Body of pancreas (tissue), 4 donors: ENCODE data around the gene BCCIP. TPM values are rescaled to one million over a fixed set of nuclear protein-coding genes. Genes with fewer than 3 reads are reported as not detected.

ENCODE experiments used
- ATAC-seq: fragments of 150-250 bp; one replicate; pipeline ENCODE4 v1.9.1; 2016
- DNase-seq, 4 donors: peaks; one replicate each; pipeline ENCODE4 v3.0.0-alpha.2; 2019
- H3K27ac ChIP-seq, 4 donors: fragments of 200-600 bp; sonication (generic); 1 replicate in 3 of 4; 2 replicates in 1 of 4; pipeline versions ENCODE4 v1.5.1 to v1.6.1; 2016 to 2019; ENCODE audit warnings: mild to moderate bottlenecking in 1 of 4, mixed read lengths in 1 of 4, moderate library complexity in 1 of 4
- H3K27me3 ChIP-seq, 2 donors: fragments of 200-600 bp; sonication (generic); one replicate each; pipeline ENCODE4 v1.6.0; 2016; ENCODE audit warnings: mild to moderate bottlenecking in 1 of 2
- H3K36me3 ChIP-seq, 2 donors: fragments of 200-600 bp; sonication (generic); replicated peaks in 1 of 2; 2 replicates each; pipeline ENCODE4 v1.5.1; 2016; ENCODE audit warnings: low read depth in 2 of 2; ENCODE audit not compliant: insufficient read depth in 1 of 2
- H3K4me1 ChIP-seq: fragments of 200-600 bp; sonication (generic); one replicate; pipeline ENCODE4 v1.6.0; 2016
- H3K4me3 ChIP-seq, 2 donors: fragments of 200-600 bp; sonication (generic); 1 replicate in 1 of 2; 2 replicates in 1 of 2; pipeline ENCODE4 v1.5.1; 2016 to 2019
- H3K9me3 ChIP-seq, 3 donors: fragments of 200-600 bp; sonication (generic); 1 replicate in 2 of 3; 2 replicates in 1 of 3; pipeline ENCODE4 v1.5.1; 2016
- CTCF ChIP-seq, 7 experiments: fragments of 450-650 bp in 4 of 7; fragments of 200-600 bp in 3 of 7; sonication (generic) in 3 of 7; IDR thresholded peaks; one replicate each; pipeline ENCODE4 v1.5.1; 2016 to 2019; ENCODE audit warnings: antibody characterized with exemption in 7 of 7
- POLR2A ChIP-seq, 3 donors: fragments of 450-650 bp; IDR thresholded peaks; one replicate each; pipeline ENCODE4 v1.6.1; 2016; ENCODE audit warnings: antibody characterized with exemption in 3 of 3, mild to moderate bottlenecking in 2 of 3
- WGBS, 2 donors: methylation state at CpG; one replicate each; pipeline ENCODE4 v1.1.5; 2017; 5-methylcytosine and 5-hydroxymethylcytosine counted together
- intact Hi-C: fragments of 100-400 bp; cut with DNase I; formaldehyde crosslinking; loops from one replicate; pipeline ENCODE4 v1.15.1; 2023
- total RNA-seq, 2 donors: library from RNA; depleted of rRNA; stranded (reverse); fragments of >200 nt; gene quantifications; one replicate each; pipeline ENCODE4 v1.1.0, GENCODE V29; 2016

The BCCIP gene
- total RNA-seq, 2 donors from 2014 or later, result 16.2 to 31.4 TPM

- TF ChIP-seq POLR2A (IDR thresholded peaks at IDR 0.05) (no peak), CTCF (IDR thresholded peaks at IDR 0.05) (no peak)
- Histone ChIP-seq H3K4me1 (peaks cover 16% of the 10 kb centered on the region), H3K27me3 (no peaks in the 10 kb centered on the region), H3K36me3 (peaks cover 0 to 8% of the 10 kb centered on the region in 2 donors), H3K9me3 (no peaks in the 10 kb centered on the region), H3K27ac (peak overlapping the region in 2 of 4 donors; percentile 43 to 53), H3K4me3 (no peak overlapping the region)
- DNase-seq (peak; percentile 31 to 69 (median 59)), ATAC-seq (peak; percentile 80)
- intact Hi-C loops, result no loop called here
- WGBS, 2 donors, result 20 to 26% methylated on average over 3 to 5 of the region's 5 CpGs
These were observed 25.2 kb upstream of the BCCIP start for GRCh38 chr10:125797994-125798662.

- H3K9me3 ChIP-seq, result no peaks in the 10 kb centered on the region
- ATAC-seq (no peak), DNase-seq (no peak)
- H3K4me3 ChIP-seq, result no peak overlapping the region
- TF ChIP-seq POLR2A (IDR thresholded peaks at IDR 0.05), result no peak
- no peak for TF ChIP-seq CTCF (IDR thresholded peaks at IDR 0.05)
- no peaks in the 10 kb centered on the region for H3K27me3 ChIP-seq
- peaks cover 0 to 2% of the 10 kb centered on the region in 2 donors for H3K36me3 ChIP-seq
- intact Hi-C loops, result no loop called here
- peaks cover 16% of the 10 kb centered on the region for H3K4me1 ChIP-seq
- no peak overlapping the region for H3K27ac ChIP-seq
- WGBS, 2 donors, result 86 to 87% methylated on average over 8 of the region's 8 CpGs
These were observed 23.7 kb upstream of the BCCIP start for GRCh38 chr10:125799451-125800182.

GRCh38 chr10:125801574-125801973 is 21.8 kb upstream of the BCCIP start:
- Histone ChIP-seq H3K4me3 (no peak overlapping the region), H3K4me1 (peaks cover 16% of the 10 kb centered on the region), H3K36me3 (peaks cover 0 to 9% of the 10 kb centered on the region in 2 donors), H3K27ac (no peak overlapping the region), H3K27me3 (no peaks in the 10 kb centered on the region), H3K9me3 (no peaks in the 10 kb centered on the region)
- no peak for TF ChIP-seq POLR2A (IDR thresholded peaks at IDR 0.05)
- no peak for TF ChIP-seq CTCF (IDR thresholded peaks at IDR 0.05)
- ATAC-seq, result no peak
- intact Hi-C loops, result no loop called here
- WGBS, 2 donors, result 63 to 81% methylated on average over 1 of the region's 1 CpG
- no peak for DNase-seq

GRCh38 chr10:125802131-125802530 is 21.2 kb upstream of the BCCIP start:
- Histone ChIP-seq H3K36me3 (peaks cover 0 to 9% of the 10 kb centered on the region in 2 donors), H3K27me3 (no peaks in the 10 kb centered on the region), H3K9me3 (no peaks in the 10 kb centered on the region), H3K4me1 (peaks cover 16% of the 10 kb centered on the region), H3K4me3 (no peak overlapping the region), H3K27ac (no peak overlapping the region)
- TF ChIP-seq CTCF (IDR thresholded peaks at IDR 0.05) (no peak), POLR2A (IDR thresholded peaks at IDR 0.05) (no peak)
- no peak for ATAC-seq
- no peak for DNase-seq
- intact Hi-C loops, result no loop called here
- 94% methylated on average over 3 to 5 of the region's 5 CpGs for WGBS, 2 donors
